IMR-90 (cell line): ENCODE measurements around the gene DNAJC5. TPM values are rescaled to one million over a fixed set of nuclear protein-coding genes. Genes with fewer than 3 reads are reported as not detected.
A peak's percentile ranks its signal among the peaks of the same experiment; 100 is the strongest.

Experiments used
- ATAC-seq: fragments of 200-7000 bp; cut with Tn5 transposase; 2 replicates; pipeline ENCODE4 v1.9.1; 2020; ENCODE audit warnings: low read depth, mild to moderate bottlenecking, moderate library complexity
- BruUV-seq: library from RNA; stranded (reverse); fragments of 400-500 nt; replicated peaks from 2 replicates; lab custom pipeline; 2021; lab: Mats Ljungman, UMichigan
- CTCF ChIA-PET: fragments of 300-600 bp; formaldehyde crosslinking; extraction: SDS; loops from one replicate; lab custom pipeline; 2021; ENCODE audit warnings: antibody characterized with exemption; lab: Yijun Ruan, JAX
- POLR2A ChIA-PET: fragments of 300-600 bp; sonication (Branson Sonifier 250); formaldehyde crosslinking; loops from one replicate; lab custom pipeline; 2022; ENCODE audit warnings: antibody characterized with exemption; ENCODE audit not compliant: unreplicated experiment; lab: Charles Lee
- DNase-seq: peaks from one replicate; pipeline ENCODE4 v3.0.0; 2013
- H2AFZ ChIP-seq: replicated peaks from 2 replicates; pipeline ENCODE3; 2013; ENCODE audit warnings: low read length, mild to moderate bottlenecking; ENCODE audit not compliant: poor library complexity
- H2AK5ac ChIP-seq: 2 replicates; pipeline ENCODE4 v1.6.1; 2013; ENCODE audit warnings: low read depth, low read length, inconsistent platforms
- H2AK9ac ChIP-seq: replicated peaks from 2 replicates; pipeline ENCODE3; 2013; ENCODE audit warnings: mild to moderate bottlenecking, low read depth, low read length, moderate library complexity; ENCODE audit not compliant: poor library complexity
- H2BK120ac ChIP-seq: 2 replicates; pipeline ENCODE4 v1.6.1; 2013; ENCODE audit warnings: low read depth, low read length, inconsistent platforms
- H2BK15ac ChIP-seq: 3 replicates; pipeline ENCODE4 v1.6.1; 2013; ENCODE audit warnings: low read depth, low read length, inconsistent platforms
- H2BK20ac ChIP-seq: 2 replicates; pipeline ENCODE4 v1.6.1; 2013; ENCODE audit warnings: low read depth, mild to moderate bottlenecking, inconsistent platforms, low read length, moderate library complexity
- H2BK5ac ChIP-seq: 2 replicates; pipeline ENCODE4 v1.6.1; 2013; ENCODE audit warnings: mild to moderate bottlenecking, low read depth, low read length, inconsistent platforms; ENCODE audit not compliant: poor library complexity, severe bottlenecking
- H3K14ac ChIP-seq: replicated peaks from 2 replicates; pipeline ENCODE4 v1.6.1; 2013; ENCODE audit warnings: low read depth, low read length, inconsistent platforms
- H3K18ac ChIP-seq: 2 replicates; pipeline ENCODE4 v1.6.1; 2013; ENCODE audit warnings: low read depth, low read length, control low read depth
- H3K23ac ChIP-seq: 2 replicates; pipeline ENCODE4 v1.6.1; 2013; ENCODE audit warnings: low read depth, low read length, inconsistent platforms
- H3K27ac ChIP-seq: 2 replicates; pipeline ENCODE4 v1.5.1; 2013; ENCODE audit warnings: mild to moderate bottlenecking, control low read depth, low read length; ENCODE audit not compliant: insufficient read depth
- H3K27me3 ChIP-seq: 2 replicates; pipeline ENCODE4 v1.6.1; 2013; ENCODE audit warnings: low read length; ENCODE audit not compliant: control insufficient read depth, insufficient read depth
- H3K36me3 ChIP-seq: 2 replicates; pipeline ENCODE4 v1.6.1; 2013; ENCODE audit warnings: low read length, mixed read lengths; ENCODE audit not compliant: control insufficient read depth, insufficient read depth
- H3K4ac ChIP-seq: 2 replicates; pipeline ENCODE4 v1.6.1; 2013; ENCODE audit warnings: low read depth, low read length, inconsistent platforms
- H3K4me1 ChIP-seq: 2 replicates; pipeline ENCODE4 v1.6.1; 2013; ENCODE audit warnings: low read length, mixed read lengths; ENCODE audit not compliant: control insufficient read depth, insufficient read depth
- H3K4me2 ChIP-seq: 2 replicates; pipeline ENCODE4 v1.6.1; 2013; ENCODE audit warnings: low read depth, mild to moderate bottlenecking, control low read depth, low read length, moderate library complexity
- H3K4me3 ChIP-seq: 2 replicates; pipeline ENCODE4 v1.5.1; 2013; ENCODE audit warnings: low read depth, mild to moderate bottlenecking, control low read depth, low read length, moderate library complexity; ENCODE audit not compliant: insufficient read depth
- H3K56ac ChIP-seq: 2 replicates; pipeline ENCODE4 v1.6.1; 2013; ENCODE audit warnings: low read length, inconsistent platforms; ENCODE audit not compliant: insufficient read depth; ENCODE audit errors: extremely low read depth
- H3K79me1 ChIP-seq, 2 experiments: 2 replicates each; pipeline ENCODE4 v1.6.1; 2013; ENCODE audit warnings: low read length in 2 of 2, inconsistent platforms in 1 of 2, low read depth in 1 of 2
- H3K9ac ChIP-seq: 2 replicates; pipeline ENCODE4 v1.6.1; 2013; ENCODE audit warnings: low read depth, low read length, control low read depth
- H3K9me1 ChIP-seq: 2 replicates; pipeline ENCODE4 v1.6.1; 2013; ENCODE audit warnings: low read length, inconsistent platforms; ENCODE audit not compliant: insufficient read depth
- H3K9me3 ChIP-seq: 2 replicates; pipeline ENCODE4 v1.6.1; 2013; ENCODE audit warnings: low read length; ENCODE audit not compliant: control insufficient read depth, insufficient read depth
- H4K20me1 ChIP-seq: 2 replicates; pipeline ENCODE4 v1.6.1; 2013; ENCODE audit warnings: low read length, inconsistent platforms; ENCODE audit not compliant: insufficient read depth
- H4K5ac ChIP-seq: 2 replicates; pipeline ENCODE4 v1.6.1; 2013; ENCODE audit warnings: mild to moderate bottlenecking, low read depth, low read length, control low read depth
- H4K8ac ChIP-seq, 2 experiments: 2 replicates each; pipeline ENCODE4 v1.6.1; 2013; ENCODE audit warnings: low read depth in 2 of 2, low read length in 2 of 2, control low read depth in 1 of 2, inconsistent platforms in 1 of 2
- H4K91ac ChIP-seq: 2 replicates; pipeline ENCODE4 v1.6.1; 2013; ENCODE audit warnings: low read depth, low read length, inconsistent platforms; ENCODE audit not compliant: insufficient read depth
- BHLHE40 ChIP-seq: fragments of 150-350 bp; IDR thresholded peaks from 2 replicates; pipeline ENCODE4 v1.6.1; 2016; ENCODE audit warnings: mild to moderate bottlenecking, low read depth, low read length
- CEBPB ChIP-seq: IDR thresholded peaks from 2 replicates; pipeline ENCODE4 v1.6.1; 2012; ENCODE audit warnings: low read depth, low read length, improper control_type of control experiment
- CHD1 ChIP-seq: IDR thresholded peaks from 2 replicates; pipeline ENCODE4 v1.6.1; 2012; ENCODE audit warnings: low read depth, low read length, improper control_type of control experiment
- CTCF ChIP-seq: conservative IDR thresholded peaks from 2 replicates; pipeline ENCODE4 v1.5.1; 2012; ENCODE audit warnings: mild to moderate bottlenecking, low read depth, low read length, improper control_type of control experiment
- ELK1 ChIP-seq: fragments of 150-350 bp; IDR thresholded peaks from 2 replicates; pipeline ENCODE4 v1.6.1; 2016; ENCODE audit warnings: low read depth, mild to moderate bottlenecking, low read length, moderate library complexity, borderline replicate concordance
- FOS ChIP-seq: fragments of 150-350 bp; IDR thresholded peaks from 2 replicates; pipeline ENCODE4 v1.6.1; 2016; ENCODE audit warnings: low read depth, low read length
- MAFK ChIP-seq: IDR thresholded peaks from 2 replicates; pipeline ENCODE4 v1.6.1; 2012; ENCODE audit warnings: low read depth, low read length, improper control_type of control experiment
- MAZ ChIP-seq: IDR thresholded peaks from 2 replicates; pipeline ENCODE4 v1.6.1; 2012; ENCODE audit warnings: low read depth, mild to moderate bottlenecking, low read length, improper control_type of control experiment, moderate library complexity, borderline replicate concordance
- MXI1 ChIP-seq: IDR thresholded peaks from 2 replicates; pipeline ENCODE4 v1.6.1; 2012; ENCODE audit warnings: low read depth, mild to moderate bottlenecking, low read length, moderate library complexity, borderline replicate concordance
- POLR2A ChIP-seq: IDR thresholded peaks from 2 replicates; pipeline ENCODE4 v1.6.1; 2012; ENCODE audit warnings: mild to moderate bottlenecking, low read depth, low read length
- RCOR1 ChIP-seq: IDR thresholded peaks from 2 replicates; pipeline ENCODE4 v1.6.1; 2012; ENCODE audit warnings: mild to moderate bottlenecking, low read length, improper control_type of control experiment; ENCODE audit not compliant: insufficient replicate concordance
- RFX5 ChIP-seq: IDR thresholded peaks from 2 replicates; pipeline ENCODE4 v1.8.0; 2012; ENCODE audit warnings: low read depth, mild to moderate bottlenecking, low read length, moderate library complexity
- SMC3 ChIP-seq: fragments of 150-350 bp; IDR thresholded peaks from 2 replicates; pipeline ENCODE4 v1.6.1; 2016; ENCODE audit warnings: low read depth, mild to moderate bottlenecking, antibody characterized with exemption, low read length, moderate library complexity
- USF2 ChIP-seq: fragments of 150-350 bp; IDR thresholded peaks from 2 replicates; pipeline ENCODE4 v1.6.1; 2017; ENCODE audit warnings: mild to moderate bottlenecking, antibody characterized with exemption, low read length, low read depth
- WGBS, 2 experiments: methylation state at CpG; one replicate each; pipeline versions ENCODE4 v1.1.5 to v1.1.7; 2013; ENCODE audit warnings: missing lambda C conversion rate in 2 of 2; ENCODE audit not compliant: insufficient read length in 1 of 2; ENCODE audit errors: extremely low coverage in 2 of 2; 5-methylcytosine and 5-hydroxymethylcytosine counted together
- dilution Hi-C: fragments of 300-500 bp; cut with HindIII; formaldehyde crosslinking; loops from one replicate; pipeline ENCODE4 v1.14.3; 2018; ENCODE audit warnings: low sequenced_read_pairs; ENCODE audit not compliant: unreplicated experiment
- in situ Hi-C: fragments of 300-500 bp; cut with MboI; formaldehyde crosslinking; loops from 3 replicates; pipeline ENCODE4 v1.14.3; 2019; ENCODE audit warnings: low sequenced_read_pairs, inconsistent platforms, mixed read lengths
- intact Hi-C: fragments of 100-400 bp; cut with micrococcal nuclease; formaldehyde crosslinking; loops from 2 replicates; pipeline ENCODE4 v1.10.0; 2022
- polyA plus RNA-seq, 3 experiments: library from polyadenylated mRNA; depleted of rRNA; stranded (reverse); fragments of >200 nt; gene quantifications; 2 replicates each; pipeline ENCODE4 v1.2.3, GENCODE V29; 2012; ENCODE audit warnings: low replicate concordance in 1 of 3
- total RNA-seq: library from RNA; depleted of rRNA; stranded (reverse); fragments of >200 nt; gene quantifications from 2 replicates; pipeline ENCODE4 v1.2.3, GENCODE V29; 2012

DNAJC5 gene
- total and polyA plus RNA-seq, 2 of the 4 experiments (the other 2 are of a cell fraction) = 35.6 to 45.2 TPM

GRCh38 chr20:63957690-63958441, 62.9 kb downstream of the DNAJC5 start:
- ChIA-PET POLR2A (no interaction called here), CTCF (no interaction called here)
- Histone ChIP-seq H2BK20ac (no peak overlapping the region), H3K4me2 (no peak overlapping the region), H3K23ac (no peak overlapping the region), H3K18ac (no peak overlapping the region), H3K27me3 (no peaks in the 10 kb centered on the region), H2BK15ac (no peak overlapping the region), H2AK5ac (peak overlapping the region; percentile 82; the same call in 1 of the 2 replicates), H4K5ac (peak overlapping the region; percentile 27; the same call in 1 of the 2 replicates), H3K27ac (peak overlapping the region; percentile 19; the same call in 1 of the 2 replicates), H3K14ac (no peak overlapping the region; the same call in 1 of the 2 replicates), H3K9me1 (peaks cover 12% of the 10 kb centered on the region), H3K36me3 (peaks cover 32% of the 10 kb centered on the region), H4K8ac (peak overlapping the region in 1 of 2 experiments; percentile 43; a peak in 2 of 4 replicates), H3K4me3 (no peak overlapping the region), H3K9ac (no peak overlapping the region), H3K56ac (no peak overlapping the region), H3K4me1 (peaks cover 16% of the 10 kb centered on the region), H2BK120ac (no peak overlapping the region), H3K79me1 (peaks cover 3 to 26% of the 10 kb centered on the region in 2 experiments; a peak in 3 of 4 replicates), H4K91ac (no peak overlapping the region), H3K4ac (peak overlapping the region; percentile 43; the same call in 1 of the 2 replicates), H2AK9ac (peak overlapping the region; percentile 96), H4K20me1 (peaks cover 16% of the 10 kb centered on the region), H3K9me3 (no peaks in the 10 kb centered on the region), H2BK5ac (peak overlapping the region; percentile 29), H2AFZ (peak overlapping the region; percentile 78)
- no TSS peak for BruUV-seq
- intact Hi-C loops = loop anchor here (5.0 kb wide), 1 partner anchor 421 kb away; the partner anchor contains the start of gene PTK6
- in situ Hi-C loops = no loop called here
- no CpG with 5 or more reads among the region's 13 CpGs for WGBS, 2 experiments
- ATAC-seq = no peak
- DNase-seq = peak; percentile 23
- dilution Hi-C loops = no loop called here
- TF ChIP-seq BHLHE40 = no peak
- no peak for TF ChIP-seq CEBPB
- no peak for TF ChIP-seq ELK1
- no peak for TF ChIP-seq POLR2A
- no peak for TF ChIP-seq SMC3
- TF ChIP-seq MAZ = no peak
- no peak for TF ChIP-seq MAFK
- TF ChIP-seq MXI1 = no peak
- no peak for TF ChIP-seq USF2
- no peak for TF ChIP-seq RFX5
- TF ChIP-seq CHD1 = no peak
- TF ChIP-seq FOS = no peak
- TF ChIP-seq RCOR1 = no peak
- TF ChIP-seq CTCF = no peak
